Endodermal cell (in vitro differentiated cells): Measurements from ENCODE around the gene CREBBP. TPM values are rescaled to one million over a fixed set of nuclear protein-coding genes. Genes with fewer than 3 reads are reported as not detected.
"Not testable (repeated sequence)": the region's sequence is repeated elsewhere in the genome, so short reads cannot be mapped to it uniquely, and the experiment has no call there.

Experiments
- DNase-seq: peaks from one replicate; pipeline ENCODE4 v3.0.0-alpha.2; 2017
- H3K27ac ChIP-seq: 2 replicates; pipeline ENCODE4 v1.5.1; 2013; ENCODE audit warnings: mild to moderate bottlenecking, low read depth, low read length, moderate library complexity
- H3K27me3 ChIP-seq: 2 replicates; pipeline ENCODE4 v1.6.1; 2013; ENCODE audit warnings: mild to moderate bottlenecking, low read length, moderate library complexity; ENCODE audit not compliant: insufficient read depth, control insufficient read depth, poor library complexity, severe bottlenecking
- H3K36me3 ChIP-seq: 2 replicates; pipeline ENCODE4 v1.7.0; 2013; ENCODE audit warnings: mild to moderate bottlenecking, low read length, moderate library complexity; ENCODE audit not compliant: control insufficient read depth, insufficient read depth
- H3K4me1 ChIP-seq: one replicate; pipeline ENCODE4 v1.7.0; 2013; ENCODE audit warnings: low read length; ENCODE audit not compliant: control insufficient read depth, insufficient read depth
- H3K4me3 ChIP-seq: 2 replicates; pipeline ENCODE4 v1.5.1; 2013; ENCODE audit warnings: mild to moderate bottlenecking, low read length, moderate library complexity
- H3K9ac ChIP-seq: 2 replicates; pipeline ENCODE4 v1.6.1; 2013; ENCODE audit warnings: mild to moderate bottlenecking, low read length, moderate library complexity; ENCODE audit not compliant: poor library complexity, severe bottlenecking; ENCODE audit errors: extremely low read depth
- H3K9me3 ChIP-seq: 2 replicates; pipeline ENCODE4 v1.6.1; 2013; ENCODE audit warnings: mild to moderate bottlenecking, low read length, moderate library complexity; ENCODE audit not compliant: control insufficient read depth
- H3K27ac Mint-ChIP-seq: 2 replicates; pipeline ENCODE4 v1.8.0; 2020; ENCODE audit warnings: mixed read lengths
- H3K27me3 Mint-ChIP-seq: 2 replicates; pipeline ENCODE4 v1.8.0; 2021; ENCODE audit warnings: mild to moderate bottlenecking, mixed read lengths; ENCODE audit not compliant: insufficient read depth
- H3K36me3 Mint-ChIP-seq: 2 replicates; pipeline ENCODE4 v1.8.0; 2020; ENCODE audit warnings: low read depth, mixed read lengths
- H3K4me1 Mint-ChIP-seq: 2 replicates; pipeline ENCODE4 v1.8.0; 2020; ENCODE audit warnings: mixed read lengths
- H3K4me3 Mint-ChIP-seq: 2 replicates; pipeline ENCODE4 v1.8.0; 2020; ENCODE audit warnings: mild to moderate bottlenecking, moderate library complexity, mixed read lengths
- H3K9me3 Mint-ChIP-seq: 2 replicates; pipeline ENCODE4 v1.8.0; 2020; ENCODE audit warnings: mild to moderate bottlenecking, mixed read lengths
- WGBS, 2 experiments: methylation state at CpG; one replicate each; pipeline versions ENCODE4 v1.1.5 to v1.1.7; 2013; ENCODE audit warnings: missing lambda C conversion rate in 2 of 2, mixed read lengths in 1 of 2; ENCODE audit not compliant: insufficient coverage in 1 of 2, insufficient read length in 1 of 2; 5-methylcytosine and 5-hydroxymethylcytosine counted together
- long read RNA-seq, 4 experiments: library from polyadenylated mRNA in 2 of 4; library from RNA in 1 of 4; library from capped mRNA in 1 of 4; stranded (forward) in 3 of 4; unstranded in 1 of 4; transcript quantifications; one replicate each; pipeline ENCODE4 v2.0.0, GENCODE V29; 2020 to 2021; ENCODE audit warnings: inconsistent platforms in 1 of 4
- polyA plus RNA-seq, 2 experiments: library from polyadenylated mRNA; stranded (reverse); fragments of 50-300 nt; gene quantifications; one replicate each; pipeline ENCODE4 v1.2.3, GENCODE V29; 2013
- total RNA-seq, 2 donors: library from RNA; stranded (reverse); fragmentation: NEBNext Ultra II Directional in 1 of 2; extraction: Animal tissue kit (Norgen Biotek cat#: 25700) in 1 of 2; gene quantifications; 2 replicates in 1 of 2; 3 replicates in 1 of 2; pipeline ENCODE4 v1.2.1, GENCODE V29; 2021
- TF ChIP-seq, protein P1 (sequence below): fragments of 200-600 bp; sonication (generic); conservative IDR thresholded peaks from 2 replicates; pipeline ENCODE4 v1.5.0; 2021; ENCODE audit warnings: antibody characterized with exemption, mild to moderate bottlenecking

The CREBBP gene
- 100 to 1,000 TPM in 1 of 2 donors, 10 to 100 TPM in 1; 71.1 to 103 TPM for total RNA-seq
- polyA plus RNA-seq (2013, experiment 1 of 2) = 40.4 TPM
- 41.5 TPM for polyA plus RNA-seq (2013, experiment 2 of 2)
- long read RNA-seq, experiment 1, partial matches to known transcripts = 3 of 17 reads
- long read RNA-seq, experiment 1, other reads (novel, unspliced or antisense) = 13 of 17 reads
- long read RNA-seq, experiment 2, partial matches to known transcripts = 2 of 10 reads
- long read RNA-seq, experiment 2, other reads (novel, unspliced or antisense) = 8 of 10 reads
- long read RNA-seq, experiment 3, partial matches to known transcripts = 36 of 42 reads
- long read RNA-seq, experiment 3, other reads (novel, unspliced or antisense) = 6 of 42 reads
- long read RNA-seq, experiment 4, partial matches to known transcripts = 1 of 2 reads
- long read RNA-seq, experiment 4, other reads (novel, unspliced or antisense) = 1 of 2 reads

DNA sequence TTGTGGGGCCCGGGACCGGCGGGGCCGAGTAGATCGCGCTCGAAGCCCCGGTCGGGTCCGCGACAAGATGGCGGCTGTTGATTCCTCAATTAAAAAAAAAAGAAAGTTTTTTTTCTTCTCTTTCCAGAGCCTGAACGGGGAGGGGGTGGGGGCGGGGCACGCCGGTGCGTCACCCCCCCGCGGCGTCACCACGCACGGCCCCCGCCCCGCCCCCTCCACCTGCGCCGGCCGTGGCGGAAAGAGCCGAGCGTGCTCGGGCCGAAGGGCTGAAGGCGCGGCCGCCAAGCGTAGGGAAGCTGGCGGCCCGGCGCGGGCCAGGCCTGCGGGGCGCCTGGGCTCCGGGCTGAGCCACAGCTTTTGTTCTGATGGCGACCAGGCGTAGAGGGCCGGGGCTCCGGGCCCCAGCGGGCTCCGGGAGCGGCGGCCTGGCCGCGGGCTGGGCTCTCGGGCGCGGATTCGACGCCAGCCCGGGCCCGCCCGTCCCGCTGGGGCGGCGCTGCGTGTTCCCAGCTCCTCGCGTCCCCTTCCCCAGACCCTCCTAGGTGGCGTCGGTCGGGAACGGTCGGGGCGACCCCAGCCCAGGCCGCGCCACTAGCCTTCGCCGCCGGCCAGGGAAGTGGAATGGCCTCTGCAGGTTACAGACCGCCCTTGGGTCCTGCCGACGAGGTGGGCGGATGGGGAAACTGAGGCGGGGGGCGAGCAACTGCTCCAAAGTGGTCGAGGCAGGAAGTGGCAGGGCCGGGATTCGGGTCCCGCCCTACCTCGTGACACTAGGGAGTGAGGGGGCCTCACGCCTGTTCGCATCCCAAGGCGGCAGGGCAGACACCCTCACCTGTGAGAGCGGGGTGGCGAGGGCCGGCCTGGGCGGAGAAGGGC, at the start of gene CREBBP:
TSS of gene CREBBP (minus strand) at position 91 of the 876 bp plus-strand sequence. CDS start 797 bp downstream, outside the sequence.
- peak within 1 kb of the TSS; percentile 87 for H3K27ac Mint-ChIP-seq
- peak within 1 kb of the TSS; percentile 89 for H3K4me3 Mint-ChIP-seq
- WGBS, 2 experiments = 10 to 35% methylated on average over 27 to 96 of the region's 96 CpGs
- Histone ChIP-seq H3K27me3 (no peaks in the 10 kb centered on the region), H3K36me3 (peaks cover 6% of the 10 kb centered on the region), H3K4me1 (no peaks in the 10 kb centered on the region), H3K27ac (peak within 1 kb of the TSS; percentile 79), H3K9me3 (no peaks in the 10 kb centered on the region), H3K4me3 (peak within 1 kb of the TSS; percentile 88), H3K9ac (peak within 1 kb of the TSS; percentile 83)
- peaks cover 22% of the 10 kb centered on the region for H3K4me1 Mint-ChIP-seq
- no peaks in the 10 kb centered on the region for H3K27me3 Mint-ChIP-seq
- TF ChIP-seq, protein P1, sequence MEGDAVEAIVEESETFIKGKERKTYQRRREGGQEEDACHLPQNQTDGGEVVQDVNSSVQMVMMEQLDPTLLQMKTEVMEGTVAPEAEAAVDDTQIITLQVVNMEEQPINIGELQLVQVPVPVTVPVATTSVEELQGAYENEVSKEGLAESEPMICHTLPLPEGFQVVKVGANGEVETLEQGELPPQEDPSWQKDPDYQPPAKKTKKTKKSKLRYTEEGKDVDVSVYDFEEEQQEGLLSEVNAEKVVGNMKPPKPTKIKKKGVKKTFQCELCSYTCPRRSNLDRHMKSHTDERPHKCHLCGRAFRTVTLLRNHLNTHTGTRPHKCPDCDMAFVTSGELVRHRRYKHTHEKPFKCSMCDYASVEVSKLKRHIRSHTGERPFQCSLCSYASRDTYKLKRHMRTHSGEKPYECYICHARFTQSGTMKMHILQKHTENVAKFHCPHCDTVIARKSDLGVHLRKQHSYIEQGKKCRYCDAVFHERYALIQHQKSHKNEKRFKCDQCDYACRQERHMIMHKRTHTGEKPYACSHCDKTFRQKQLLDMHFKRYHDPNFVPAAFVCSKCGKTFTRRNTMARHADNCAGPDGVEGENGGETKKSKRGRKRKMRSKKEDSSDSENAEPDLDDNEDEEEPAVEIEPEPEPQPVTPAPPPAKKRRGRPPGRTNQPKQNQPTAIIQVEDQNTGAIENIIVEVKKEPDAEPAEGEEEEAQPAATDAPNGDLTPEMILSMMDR = no peak
- DNase-seq = peak; percentile 95
- no peaks in the 10 kb centered on the region for H3K9me3 Mint-ChIP-seq
- H3K36me3 Mint-ChIP-seq = peaks cover 21% of the 10 kb centered on the region

DNA sequence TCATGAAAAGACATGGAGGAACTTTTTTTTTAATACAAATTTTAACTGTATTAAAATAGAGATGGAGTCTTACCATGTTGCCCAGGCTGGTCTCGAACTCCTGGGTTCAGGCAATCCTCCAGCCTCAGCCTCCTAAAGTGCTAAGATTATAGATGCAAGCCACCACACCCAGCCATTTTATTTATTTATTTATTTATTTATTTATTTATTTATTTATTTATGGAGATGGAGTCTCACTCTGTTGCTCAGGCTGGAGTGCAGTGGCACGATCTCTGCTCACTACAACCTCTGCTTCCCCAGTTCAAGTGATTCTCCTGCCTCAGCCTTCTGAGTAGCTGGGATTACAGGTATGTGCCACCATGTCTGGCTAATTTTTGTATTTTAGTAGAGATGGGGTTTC, 46.6 kb upstream of the CREBBP start:
- not testable (repeated sequence) for H3K36me3 Mint-ChIP-seq, DNase-seq, H3K4me3 Mint-ChIP-seq, H3K4me1 ChIP-seq, H3K9me3 Mint-ChIP-seq, H3K27me3 Mint-ChIP-seq, H3K9me3 ChIP-seq, H3K27ac Mint-ChIP-seq, H3K4me3 ChIP-seq, H3K27ac ChIP-seq, H3K9ac ChIP-seq, H3K36me3 ChIP-seq, H3K4me1 Mint-ChIP-seq, H3K27me3 ChIP-seq
- 100% methylated on average over 2 of the region's 2 CpGs; no CpG with 5 or more reads in 1 of the 2 experiments for WGBS, 2 experiments

DNA sequence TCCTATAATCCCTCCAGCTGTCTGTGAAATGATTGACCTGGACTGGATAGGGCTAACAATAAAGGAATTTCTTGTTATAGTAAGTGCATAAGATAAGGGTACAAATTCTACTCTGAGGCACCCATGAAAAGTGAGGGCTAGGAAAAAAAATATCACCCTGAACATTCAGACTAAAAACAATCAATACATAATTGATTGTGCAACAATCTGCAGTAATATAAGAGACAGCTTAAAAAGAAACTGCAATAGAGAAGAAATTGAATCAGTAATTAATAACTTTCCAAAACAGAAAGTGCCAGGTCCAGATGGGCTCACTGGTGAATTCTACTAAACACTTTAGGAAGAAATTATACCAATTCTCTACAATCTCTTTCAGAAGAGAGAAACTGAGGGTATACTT, 44.2 kb upstream of the CREBBP start:
- Histone ChIP-seq H3K9me3 (no peaks in the 10 kb centered on the region), H3K9ac (no peak overlapping the region), H3K27ac (no peak overlapping the region), H3K4me3 (no peak overlapping the region), H3K4me1 (no peaks in the 10 kb centered on the region), H3K36me3 (no peaks in the 10 kb centered on the region), H3K27me3 (no peaks in the 10 kb centered on the region)
- H3K4me3 Mint-ChIP-seq = no peak overlapping the region
- no peak for DNase-seq
- no peaks in the 10 kb centered on the region for H3K4me1 Mint-ChIP-seq
- peaks cover 7% of the 10 kb centered on the region for H3K27me3 Mint-ChIP-seq
- H3K36me3 Mint-ChIP-seq = no peaks in the 10 kb centered on the region
- no peak overlapping the region for H3K27ac Mint-ChIP-seq
- H3K9me3 Mint-ChIP-seq = peaks cover 4% of the 10 kb centered on the region
- TF ChIP-seq, protein P1 = no peak
